Fibroblast of skin of abdomen (primary cell): Measurements from ENCODE around the gene EGFLAM.
A peak's percentile ranks its signal among the peaks of the same experiment; 100 is the strongest.

Experiments
- DNase-seq: peaks from one replicate; pipeline ENCODE4 v3.0.0-alpha.2; 2013

EGFLAM gene

GRCh38 chr5:38478166-38478565 is 219.8 kb downstream of the EGFLAM start:
- DNase-seq = no peak

GRCh38 chr5:38478878-38479277 is 220.5 kb downstream of the EGFLAM start:
- no peak for DNase-seq

GRCh38 chr5:38479315-38479904 is 221.1 kb downstream of the EGFLAM start:
- no peak for DNase-seq

GRCh38 chr5:38483805-38484398 is 225.5 kb downstream of the EGFLAM start:
- no peak for DNase-seq

GRCh38 chr5:38494175-38494574 is 235.8 kb downstream of the EGFLAM start:
- DNase-seq = no peak

GRCh38 chr5:38494763-38495162 is 236.4 kb downstream of the EGFLAM start:
- no peak for DNase-seq

GRCh38 chr5:38497946-38498345 is 239.6 kb downstream of the EGFLAM start:
- DNase-seq = peak; percentile 39

GRCh38 chr5:38500573-38501260 is 242.4 kb downstream of the EGFLAM start:
- DNase-seq = peak; percentile 81

GRCh38 chr5:38506302-38506701 is 247.9 kb downstream of the EGFLAM start:
- DNase-seq = no peak

- DNase-seq = peak; percentile 93
Measured at GRCh38 chr5:38509185-38509584, 250.8 kb downstream of the EGFLAM start.
